ENCODE measurements around the gene CFAP299.

DNA sequence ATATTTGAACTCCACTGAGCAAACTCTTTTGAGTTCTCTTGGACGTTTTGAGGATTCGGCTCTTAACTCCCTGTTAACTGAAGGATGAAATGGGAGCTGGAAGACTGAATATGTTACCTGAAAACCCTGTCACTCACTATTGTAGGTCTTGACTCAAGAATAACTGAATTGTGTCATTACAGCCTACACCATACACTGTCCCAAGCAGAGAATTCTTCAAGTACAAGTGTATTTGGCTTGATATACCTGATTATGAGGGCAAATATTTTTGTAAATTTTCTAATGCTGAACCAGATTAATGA, 276.1 kb downstream of the CFAP299 start:
- TF ChIP-seq TEAD4 (IDR thresholded peaks at IDR 0.05; ENCODE audit: low read depth, low read length) (no peak), POLR2AphosphoS5 (IDR thresholded peaks at IDR 0.05; ENCODE audit: low read depth, low read length) (no peak), POLR2A (IDR thresholded peaks at IDR 0.05; ENCODE audit: control extremely low read depth in 1 of 2, low read depth in 2 of 2, low read length in 2 of 2) (no peak), EGR1 (IDR thresholded peaks at IDR 0.05; ENCODE audit: borderline replicate concordance, low read depth, low read length) (no peak)
- TF ChIP-seq, protein P1, sequence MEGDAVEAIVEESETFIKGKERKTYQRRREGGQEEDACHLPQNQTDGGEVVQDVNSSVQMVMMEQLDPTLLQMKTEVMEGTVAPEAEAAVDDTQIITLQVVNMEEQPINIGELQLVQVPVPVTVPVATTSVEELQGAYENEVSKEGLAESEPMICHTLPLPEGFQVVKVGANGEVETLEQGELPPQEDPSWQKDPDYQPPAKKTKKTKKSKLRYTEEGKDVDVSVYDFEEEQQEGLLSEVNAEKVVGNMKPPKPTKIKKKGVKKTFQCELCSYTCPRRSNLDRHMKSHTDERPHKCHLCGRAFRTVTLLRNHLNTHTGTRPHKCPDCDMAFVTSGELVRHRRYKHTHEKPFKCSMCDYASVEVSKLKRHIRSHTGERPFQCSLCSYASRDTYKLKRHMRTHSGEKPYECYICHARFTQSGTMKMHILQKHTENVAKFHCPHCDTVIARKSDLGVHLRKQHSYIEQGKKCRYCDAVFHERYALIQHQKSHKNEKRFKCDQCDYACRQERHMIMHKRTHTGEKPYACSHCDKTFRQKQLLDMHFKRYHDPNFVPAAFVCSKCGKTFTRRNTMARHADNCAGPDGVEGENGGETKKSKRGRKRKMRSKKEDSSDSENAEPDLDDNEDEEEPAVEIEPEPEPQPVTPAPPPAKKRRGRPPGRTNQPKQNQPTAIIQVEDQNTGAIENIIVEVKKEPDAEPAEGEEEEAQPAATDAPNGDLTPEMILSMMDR (IDR thresholded peaks at IDR 0.05; ENCODE audit: control extremely low read depth in 1 of 3, insufficient read depth in 1 of 3, low read depth in 1 of 3, low read length in 3 of 3): no peak
- TF ChIP-seq, protein P2, sequence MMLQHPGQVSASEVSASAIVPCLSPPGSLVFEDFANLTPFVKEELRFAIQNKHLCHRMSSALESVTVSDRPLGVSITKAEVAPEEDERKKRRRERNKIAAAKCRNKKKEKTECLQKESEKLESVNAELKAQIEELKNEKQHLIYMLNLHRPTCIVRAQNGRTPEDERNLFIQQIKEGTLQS (IDR thresholded peaks at IDR 0.05; ENCODE audit: insufficient read depth, low read depth, low read length): no peak
